OCI-LY3 (cell line): ENCODE data around the gene ADIRF.
"Not testable (repeated sequence)": the region's sequence is repeated elsewhere in the genome, so short reads cannot be mapped to it uniquely, and the experiment has no call there.

Experiments
- EZH2phosphoT487 ChIP-seq: fragments of 200-600 bp; shearing (Covaris generic); IDR thresholded peaks from 2 replicates; pipeline ENCODE4 v1.6.1; 2018; ENCODE audit warnings: antibody characterized with exemption, mixed run types, low read depth
- TF ChIP-seq, protein P1 (sequence below): fragments of 200-600, 300-600 bp; sonication (generic); IDR thresholded peaks from 2 replicates; pipeline ENCODE4 v1.5.1; 2014; ENCODE audit warnings: antibody characterized with exemption, low read length, low read depth

DNA sequence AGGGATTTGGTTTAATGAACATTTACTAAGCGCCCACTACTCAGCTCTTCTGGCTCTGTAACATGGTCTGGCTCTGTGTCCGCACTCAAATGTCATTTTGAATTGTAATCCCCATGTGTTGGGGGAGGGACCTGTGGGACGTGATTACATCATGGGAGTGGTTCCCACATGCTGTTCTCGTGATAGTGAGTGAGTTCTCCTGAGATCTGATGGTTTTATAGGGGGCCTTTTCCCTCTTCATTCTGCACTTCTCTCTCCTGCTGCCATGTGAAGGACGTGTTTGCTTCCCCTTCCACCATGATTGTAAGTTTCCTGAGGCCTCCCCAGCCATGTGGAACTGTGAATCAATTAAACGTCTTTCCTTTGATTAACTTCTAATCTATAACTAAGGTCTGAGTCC, 12.7 kb downstream of the ADIRF start:
- TF ChIP-seq, protein P1, sequence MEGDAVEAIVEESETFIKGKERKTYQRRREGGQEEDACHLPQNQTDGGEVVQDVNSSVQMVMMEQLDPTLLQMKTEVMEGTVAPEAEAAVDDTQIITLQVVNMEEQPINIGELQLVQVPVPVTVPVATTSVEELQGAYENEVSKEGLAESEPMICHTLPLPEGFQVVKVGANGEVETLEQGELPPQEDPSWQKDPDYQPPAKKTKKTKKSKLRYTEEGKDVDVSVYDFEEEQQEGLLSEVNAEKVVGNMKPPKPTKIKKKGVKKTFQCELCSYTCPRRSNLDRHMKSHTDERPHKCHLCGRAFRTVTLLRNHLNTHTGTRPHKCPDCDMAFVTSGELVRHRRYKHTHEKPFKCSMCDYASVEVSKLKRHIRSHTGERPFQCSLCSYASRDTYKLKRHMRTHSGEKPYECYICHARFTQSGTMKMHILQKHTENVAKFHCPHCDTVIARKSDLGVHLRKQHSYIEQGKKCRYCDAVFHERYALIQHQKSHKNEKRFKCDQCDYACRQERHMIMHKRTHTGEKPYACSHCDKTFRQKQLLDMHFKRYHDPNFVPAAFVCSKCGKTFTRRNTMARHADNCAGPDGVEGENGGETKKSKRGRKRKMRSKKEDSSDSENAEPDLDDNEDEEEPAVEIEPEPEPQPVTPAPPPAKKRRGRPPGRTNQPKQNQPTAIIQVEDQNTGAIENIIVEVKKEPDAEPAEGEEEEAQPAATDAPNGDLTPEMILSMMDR, result not testable (repeated sequence)
- not testable (repeated sequence) for TF ChIP-seq EZH2phosphoT487
